A549 (cell line): Measurements from ENCODE around the gene CRADD. TPM values are rescaled to one million over a fixed set of nuclear protein-coding genes. Genes with fewer than 3 reads are reported as not detected.

ENCODE experiments used
- ATAC-seq, 2 experiments: fragments of 200-7000 bp in 1 of 2; fragments of >200 bp in 1 of 2; cut with Nextera tagmentation in 1 of 2; cut with Tn5 transposase in 1 of 2; 3 replicates each; pipeline versions ENCODE4 v1.8.0 to v1.9.1; 2018 to 2020; ENCODE audit warnings: mild to moderate bottlenecking in 1 of 2, moderate library complexity in 1 of 2
- CTCF ChIA-PET: fragments of 300-600 bp; sonication (Branson Sonifier 250); formaldehyde crosslinking; extraction: SDS; loops from one replicate; lab custom pipeline; 2021; ENCODE audit warnings: antibody characterized with exemption, inconsistent platforms; lab: Yijun Ruan, JAX
- POLR2A ChIA-PET: fragments of 350-600 bp; formaldehyde crosslinking; extraction: SDS; loops from one replicate; lab custom pipeline; 2021; ENCODE audit warnings: antibody characterized with exemption, inconsistent platforms; lab: Yijun Ruan, JAX
- DNase-seq, 2 experiments: peaks; one replicate each; pipeline versions ENCODE4 v3.0.0 to v3.0.0-alpha.2; 2011 to 2016; ENCODE audit warnings: low read depth in 1 of 2, low spot score in 1 of 2
- FAIRE-seq: peaks from 2 replicates; lab custom pipeline; 2011; peaks lifted over from hg19 to GRCh38; lab: Jason Lieb, UNC
- H3K27ac ChIP-seq, 2 experiments: fragments of >200 bp; sonication (Bioruptor Twin); formaldehyde crosslinking; 3 replicates each; pipeline ENCODE4 v1.5.1; 2016 to 2017
- H3K4me1 ChIP-seq: fragments of >200 bp; sonication (Bioruptor Twin); formaldehyde crosslinking; 3 replicates; pipeline ENCODE4 v1.6.1; 2016
- H3K4me2 ChIP-seq: fragments of >200 bp; sonication (Bioruptor Twin); formaldehyde crosslinking; 3 replicates; pipeline ENCODE4 v1.6.1; 2016
- H3K4me3 ChIP-seq: fragments of >200 bp; sonication (Bioruptor Twin); formaldehyde crosslinking; 3 replicates; pipeline ENCODE4 v1.5.1; 2016
- H3K9me3 ChIP-seq: fragments of >200 bp; sonication (Bioruptor Twin); formaldehyde crosslinking; 3 replicates; pipeline ENCODE4 v1.6.1; 2016
- CHD2 ChIP-seq: fragments of 150-350 bp; IDR thresholded peaks from 2 replicates; pipeline ENCODE4 v1.6.1; 2014; ENCODE audit warnings: low read length; ENCODE audit not compliant: partially characterized antibody
- CTCF ChIP-seq: fragments of >200 bp; sonication (Bioruptor Twin); formaldehyde crosslinking; IDR thresholded peaks from 3 replicates; pipeline ENCODE4 v1.5.1; 2016
- FOSB ChIP-seq: fragments of 250-450 bp; sonication (Bioruptor Pico); IDR thresholded peaks from 2 replicates; pipeline ENCODE4 v1.5.0; 2020; ENCODE audit warnings: mild to moderate bottlenecking, moderate library complexity
- HEYL ChIP-seq: fragments of 250-450 bp; sonication (Bioruptor Pico); IDR thresholded peaks from 2 replicates; pipeline ENCODE4 v1.8.0; 2021; ENCODE audit warnings: mild to moderate bottlenecking, moderate library complexity
- HOXB13 ChIP-seq: fragments of 250-450 bp; sonication (Bioruptor Pico); IDR thresholded peaks from 2 replicates; pipeline ENCODE4 v1.5.0; 2020; ENCODE audit warnings: low read depth, mild to moderate bottlenecking, moderate library complexity
- JUN ChIP-seq, 2 experiments: fragments of >200 bp; sonication (Bioruptor Twin); formaldehyde crosslinking; IDR thresholded peaks; 2 replicates in 1 of 2; 3 replicates in 1 of 2; pipeline ENCODE4 v1.6.1; 2016 to 2017
- MAX ChIP-seq: IDR thresholded peaks from 2 replicates; pipeline ENCODE4 v1.6.1; 2012
- MAZ ChIP-seq: fragments of 150-350 bp; IDR thresholded peaks from 2 replicates; pipeline ENCODE4 v1.6.1; 2014; ENCODE audit warnings: antibody characterized with exemption, low read depth, low read length, borderline replicate concordance
- MYC ChIP-seq: IDR thresholded peaks from 2 replicates; pipeline ENCODE4 v1.6.1; 2012; ENCODE audit warnings: mild to moderate bottlenecking, inconsistent platforms, low read length, improper control_type of control experiment, borderline replicate concordance
- PBX3 ChIP-seq: IDR thresholded peaks from 2 replicates; pipeline ENCODE4 v1.6.1; 2012
- RCOR1 ChIP-seq: fragments of 150-350 bp; IDR thresholded peaks from 2 replicates; pipeline ENCODE4 v1.6.1; 2014; ENCODE audit warnings: antibody characterized with exemption, low read length, low read depth
- REST ChIP-seq: fragments of 200-600 bp; sonication (generic); IDR thresholded peaks from 2 replicates; pipeline ENCODE4 v1.6.1; 2016; ENCODE audit warnings: antibody characterized with exemption, mild to moderate bottlenecking, moderate library complexity
- SMC3 ChIP-seq: fragments of >200 bp; sonication (Bioruptor Twin); formaldehyde crosslinking; IDR thresholded peaks from 3 replicates; pipeline ENCODE4 v1.6.1; 2018; ENCODE audit warnings: inconsistent platforms
- SREBF2 ChIP-seq: fragments of 450-650 bp; IDR thresholded peaks from 2 replicates; pipeline ENCODE4 v1.6.1; 2014; ENCODE audit warnings: mild to moderate bottlenecking, moderate library complexity
- TP53 ChIP-seq: fragments of 250-450 bp; sonication (Bioruptor Pico); IDR thresholded peaks from 2 replicates; pipeline ENCODE4 v1.5.0; 2021; ENCODE audit warnings: mild to moderate bottlenecking, moderate library complexity
- USF2 ChIP-seq: fragments of 450-650 bp; IDR thresholded peaks from 2 replicates; pipeline ENCODE4 v1.6.1; 2014; ENCODE audit warnings: antibody characterized with exemption
- ZC3H11A ChIP-seq: fragments of 450-650 bp; IDR thresholded peaks from 2 replicates; pipeline ENCODE4 v1.6.1; 2014; ENCODE audit warnings: antibody characterized with exemption, mild to moderate bottlenecking
- WGBS: methylation state at CpG from one replicate; pipeline ENCODE4 v1.1.6; 2017; ENCODE audit errors: missing lambda C conversion rate; 5-methylcytosine and 5-hydroxymethylcytosine counted together
- polyA plus RNA-seq, 4 experiments: library from polyadenylated mRNA; depleted of rRNA in 3 of 4; stranded (reverse); fragments of >200 nt; fragmentation: RNase III in 1 of 4; extraction: RNeasy Plus Mini Kit Qiagen cat#74134 plus additional on column Dnase treatment in 1 of 4; gene quantifications; 2 replicates in 3 of 4; 3 replicates in 1 of 4; pipeline ENCODE4 v1.2.3, GENCODE V29; 2011 to 2017

The CRADD gene
- polyA plus RNA-seq, 2 of the 4 experiments (the other 2 are of a cell fraction): 13.2 to 23.0 TPM

GRCh38 chr12:93763746-93764147 lies 86.6 kb downstream of the CRADD start (continued):
- no peak for TF ChIP-seq USF2
- no peak for TF ChIP-seq RCOR1
- TF ChIP-seq JUN (IDR thresholded peaks at IDR 0.05): no peak
- no peak for TF ChIP-seq MAZ
- no peak for TF ChIP-seq FOSB (CRISPR knock-in tag)
- TF ChIP-seq HOXB13 (CRISPR knock-in tag): no peak
- no peak for TF ChIP-seq REST
- peak; percentile 47 for TF ChIP-seq SMC3
- TF ChIP-seq, all 56 proteins: peak for 3

- no peak for TF ChIP-seq CTCF
- TF ChIP-seq PBX3: no peak
- no peak for TF ChIP-seq HOXB13 (CRISPR knock-in tag)
- TF ChIP-seq MAZ: no peak
- TF ChIP-seq CHD2: no peak
- no peak for TF ChIP-seq TP53 (CRISPR knock-in tag)
- no peak for TF ChIP-seq MYC
- TF ChIP-seq HEYL (CRISPR knock-in tag): no peak
- no peak for TF ChIP-seq ZC3H11A
- no peak for TF ChIP-seq SREBF2
- TF ChIP-seq MAX: no peak
- POLR2A ChIA-PET: interaction anchor here (2.2 kb wide), 1 partner anchor 335 kb away, joined by 8 read pairs; no protein-coding TSS in a partner anchor
Measured at GRCh38 chr12:93766371-93766770, 89.2 kb downstream of the CRADD start.

More at GRCh38 chr12:93766371-93766770, 89.2 kb downstream of the CRADD start:
- no peak for FAIRE-seq
- Histone ChIP-seq H3K4me2 (no peak overlapping the region), H3K4me3 (no peak overlapping the region), H3K27ac (peak overlapping the region in 1 of 2 experiments; percentile 37; a peak in 1 of 6 replicates), H3K4me1 (peaks cover 20% of the 10 kb centered on the region), H3K9me3 (no peaks in the 10 kb centered on the region)
- DNase-seq: no peak
- CTCF ChIA-PET: interaction anchor here (0.7 to 6.5 kb wide), 25 partner anchors 8 to 346 kb away, joined by 3 to 153 read pairs (median 4); no protein-coding TSS in a partner anchor
- WGBS: 75% methylated on average over 2 of the region's 2 CpGs
- no peak for ATAC-seq
